ENCODE measurements around the gene TRERF1. TPM values are rescaled to one million over a fixed set of nuclear protein-coding genes. Genes with fewer than 3 reads are reported as not detected.

The TRERF1 gene
- total and polyA plus RNA-seq, 2 experiments from 2014 or later: 6.4 to 8.7 TPM

DNA sequence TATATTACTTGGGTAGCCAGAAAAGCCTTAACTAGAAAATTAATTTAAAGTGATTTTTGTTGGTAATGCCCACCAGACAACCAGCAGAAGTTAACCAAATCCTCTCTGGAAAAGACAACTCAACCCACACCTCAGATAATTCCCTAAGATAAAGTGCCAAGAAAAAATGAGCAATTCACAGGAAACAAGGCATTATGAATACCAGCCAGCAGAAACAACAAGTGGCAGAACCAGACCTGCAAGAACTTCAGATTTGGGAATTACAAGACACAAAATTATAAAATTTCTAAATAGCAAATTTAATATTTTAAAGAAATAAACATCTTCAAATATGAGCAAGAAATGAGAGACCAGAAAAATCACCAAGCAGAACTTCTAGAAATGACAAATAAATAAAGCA lies 154.1 kb downstream of the TRERF1 start:
- Histone ChIP-seq H3K4me3 (no peak overlapping the region), H3K9me3 (ENCODE audit: low read depth) (no peaks in the 10 kb centered on the region), H3K36me3 (no peaks in the 10 kb centered on the region), H3K27me3 (no peaks in the 10 kb centered on the region), H3K4me1 (ENCODE audit: low read depth) (no peaks in the 10 kb centered on the region), H3K27ac (no peak overlapping the region)
- no peak for DNase-seq (ENCODE audit: low read depth in 1 of 2, low spot score in 1 of 2)
- TF ChIP-seq CTCF (IDR thresholded peaks at IDR 0.05; ENCODE audit: low read depth, low read length): no peak

DNA sequence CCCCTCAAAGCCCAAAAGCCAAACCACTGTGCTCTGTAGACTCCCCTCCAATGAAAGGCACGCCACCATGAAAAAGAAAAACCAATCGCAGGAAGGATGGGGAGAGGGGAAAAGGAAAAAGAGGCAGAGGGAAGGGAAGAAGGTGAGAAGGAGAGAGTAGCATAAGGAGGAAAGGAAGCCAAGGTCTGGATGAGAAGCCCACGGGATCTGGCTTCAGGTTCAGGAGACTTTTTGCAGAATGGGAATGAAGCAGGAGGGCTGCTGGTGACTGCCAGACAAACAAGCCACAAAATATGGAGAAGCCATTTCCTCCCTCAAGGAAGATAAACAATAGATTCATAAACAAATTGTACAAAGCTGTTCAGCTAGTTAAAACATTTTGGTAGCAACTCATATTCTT lies 155.1 kb downstream of the TRERF1 start:
- TF ChIP-seq CTCF (IDR thresholded peaks at IDR 0.05; ENCODE audit: low read depth, low read length): no peak
- no peak for DNase-seq (ENCODE audit: low read depth in 1 of 2, low spot score in 1 of 2)
- Histone ChIP-seq H3K4me3 (no peak overlapping the region), H3K9me3 (ENCODE audit: low read depth) (no peaks in the 10 kb centered on the region), H3K4me1 (ENCODE audit: low read depth) (no peaks in the 10 kb centered on the region), H3K36me3 (no peaks in the 10 kb centered on the region), H3K27ac (no peak overlapping the region), H3K27me3 (no peaks in the 10 kb centered on the region)

GRCh38 chr6:42295677-42296076 lies 156.0 kb downstream of the TRERF1 start:
- no peak for DNase-seq (ENCODE audit: low read depth in 1 of 2, low spot score in 1 of 2)
- no peak for TF ChIP-seq CTCF (IDR thresholded peaks at IDR 0.05; ENCODE audit: low read depth, low read length)
- Histone ChIP-seq H3K27me3 (no peaks in the 10 kb centered on the region), H3K4me3 (no peak overlapping the region), H3K9me3 (ENCODE audit: low read depth) (no peaks in the 10 kb centered on the region), H3K4me1 (ENCODE audit: low read depth) (no peaks in the 10 kb centered on the region), H3K27ac (no peak overlapping the region), H3K36me3 (no peaks in the 10 kb centered on the region)

DNA sequence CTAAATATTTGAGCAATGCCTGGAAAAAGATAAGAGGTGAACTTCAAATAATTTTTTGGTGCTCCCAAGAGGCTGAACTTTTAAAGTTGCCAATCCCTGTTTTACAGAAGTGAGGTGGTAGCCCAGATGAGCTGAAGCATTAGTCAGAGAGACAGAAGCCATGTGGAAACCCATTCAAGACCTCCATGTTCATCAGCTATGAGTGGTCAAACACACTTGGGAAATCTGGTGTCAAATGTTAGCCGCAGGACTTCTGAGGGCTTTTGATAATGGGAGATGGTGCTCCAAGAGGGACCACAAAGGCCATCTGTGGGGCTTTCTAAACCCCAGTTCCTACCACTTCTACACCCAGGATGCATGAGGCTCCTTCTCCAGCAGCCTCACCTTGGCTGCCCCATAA lies 156.5 kb downstream of the TRERF1 start:
- H3K4me1 ChIP-seq (ENCODE audit: low read depth): no peaks in the 10 kb centered on the region
- H3K9me3 ChIP-seq (ENCODE audit: low read depth): no peaks in the 10 kb centered on the region
- TF ChIP-seq CTCF (IDR thresholded peaks at IDR 0.05; ENCODE audit: low read depth, low read length): no peak
- H3K27ac ChIP-seq: no peak overlapping the region
- H3K27me3 ChIP-seq: no peaks in the 10 kb centered on the region
- DNase-seq (ENCODE audit: low read depth in 1 of 2, low spot score in 1 of 2): no peak
- H3K4me3 ChIP-seq: no peak overlapping the region
- no peaks in the 10 kb centered on the region for H3K36me3 ChIP-seq

- Histone ChIP-seq H3K36me3 (no peaks in the 10 kb centered on the region), H3K9me3 (ENCODE audit: low read depth) (no peaks in the 10 kb centered on the region), H3K4me1 (ENCODE audit: low read depth) (no peaks in the 10 kb centered on the region), H3K27ac (no peak overlapping the region), H3K27me3 (no peaks in the 10 kb centered on the region), H3K4me3 (no peak overlapping the region)
- DNase-seq (ENCODE audit: low read depth in 1 of 2, low spot score in 1 of 2): peak in 1 of 2 donors; percentile 34
- TF ChIP-seq CTCF (IDR thresholded peaks at IDR 0.05; ENCODE audit: low read depth, low read length): no peak
Measured at GRCh38 chr6:42294759-42295158, 157.0 kb downstream of the TRERF1 start.

All from cardiac muscle cell (in vitro differentiated cells and primary cell).